ENCODE results near the gene CFAP20.

DNA sequence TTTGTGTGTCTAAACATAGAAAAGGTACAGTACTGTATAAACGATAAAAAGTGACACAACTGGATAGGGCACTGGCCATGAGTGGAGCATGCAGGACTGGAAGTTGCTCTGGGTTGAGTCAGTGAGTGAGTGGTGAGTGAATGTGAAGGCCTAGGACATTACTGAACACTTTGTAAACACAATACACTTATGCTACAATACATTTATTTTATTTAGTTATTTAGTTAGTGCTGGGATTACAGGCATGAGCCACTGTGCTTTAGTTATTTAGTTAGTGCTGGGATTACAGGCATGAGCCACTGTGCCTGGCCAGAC is 4.6 kb downstream of the CFAP20 start:
- no peak for TF ChIP-seq CTCF (conservative IDR thresholded peaks at IDR 0.05; ENCODE audit: low read depth, low read length)
- no peak for TF ChIP-seq EZH2 (IDR thresholded peaks at IDR 0.05; ENCODE audit: borderline replicate concordance, low read depth, low read length, poor library complexity, severe bottlenecking)

Measured in A673 (cell line).